Gastroesophageal sphincter (tissue), 4 donors: ENCODE measurements around the gene KCNH2. TPM values are rescaled to one million over a fixed set of nuclear protein-coding genes. Genes with fewer than 3 reads are reported as not detected.

Experiments
- ATAC-seq: fragments of 150-250 bp; one replicate; pipeline ENCODE4 v1.9.1; 2016; ENCODE audit warnings: mild to moderate bottlenecking, moderate library complexity
- H3K27ac ChIP-seq, 4 donors: fragments of 200-600 bp; sonication (generic) in 3 of 4; 1 replicate in 3 of 4; 2 replicates in 1 of 4; pipeline ENCODE4 v1.5.1; 2016 to 2019
- H3K27me3 ChIP-seq: fragments of 200-600 bp; sonication (generic); one replicate; pipeline ENCODE4 v1.5.1; 2019
- H3K36me3 ChIP-seq, 2 donors: fragments of 200-600 bp; sonication (generic); one replicate each; pipeline ENCODE4 v1.5.1; 2019; ENCODE audit warnings: control low read depth in 1 of 2
- H3K4me1 ChIP-seq, 3 donors: fragments of 200-600 bp; sonication (generic); 1 replicate in 2 of 3; 2 replicates in 1 of 3; pipeline ENCODE4 v1.5.1; 2016 to 2019; ENCODE audit warnings: control low read depth in 2 of 3
- H3K4me3 ChIP-seq, 2 donors: fragments of 200-600 bp; sonication (generic); one replicate each; pipeline ENCODE4 v1.5.1; 2019; ENCODE audit warnings: mild to moderate bottlenecking in 1 of 2, moderate library complexity in 1 of 2
- H3K9me3 ChIP-seq, 3 donors: fragments of 200-600 bp; sonication (generic); one replicate each; pipeline ENCODE4 v1.5.1; 2017 to 2019; ENCODE audit warnings: control low read depth in 2 of 3
- EP300 ChIP-seq: sonication (generic); formaldehyde crosslinking; IDR thresholded peaks from one replicate; pipeline ENCODE4 v1.6.1; 2017; ENCODE audit warnings: antibody characterized with exemption, mild to moderate bottlenecking
- POLR2A ChIP-seq, 2 donors: fragments of 450-650 bp; IDR thresholded peaks; one replicate each; pipeline ENCODE4 v1.6.1; 2017; ENCODE audit warnings: antibody characterized with exemption in 2 of 2, mild to moderate bottlenecking in 2 of 2, moderate library complexity in 1 of 2
- POLR2AphosphoS5 ChIP-seq: sonication (generic); formaldehyde crosslinking; IDR thresholded peaks from one replicate; pipeline ENCODE4 v1.6.1; 2017; ENCODE audit warnings: antibody characterized with exemption
- WGBS, 2 donors: methylation state at CpG; one replicate each; pipeline ENCODE4 v1.1.5; 2018; ENCODE audit warnings: low coverage in 1 of 2; 5-methylcytosine and 5-hydroxymethylcytosine counted together
- total RNA-seq, 4 donors: library from RNA; depleted of rRNA; stranded (reverse); fragments of >200 nt; gene quantifications; one replicate each; pipeline ENCODE4 v1.1.0, GENCODE V29; 2016
- TF ChIP-seq, protein P1 (sequence below), 4 experiments: fragments of 200-600 bp in 2 of 4; fragments of 450-650 bp in 2 of 4; sonication (generic) in 1 of 4; IDR thresholded peaks; one replicate each; pipeline ENCODE4 v1.5.1; 2017 to 2019; ENCODE audit warnings: antibody characterized with exemption in 4 of 4, mild to moderate bottlenecking in 2 of 4, moderate library complexity in 2 of 4

KCNH2 gene
- total RNA-seq, 4 donors from 2014 or later, result 26.6 to 63.8 (median 36.3) TPM

DNA sequence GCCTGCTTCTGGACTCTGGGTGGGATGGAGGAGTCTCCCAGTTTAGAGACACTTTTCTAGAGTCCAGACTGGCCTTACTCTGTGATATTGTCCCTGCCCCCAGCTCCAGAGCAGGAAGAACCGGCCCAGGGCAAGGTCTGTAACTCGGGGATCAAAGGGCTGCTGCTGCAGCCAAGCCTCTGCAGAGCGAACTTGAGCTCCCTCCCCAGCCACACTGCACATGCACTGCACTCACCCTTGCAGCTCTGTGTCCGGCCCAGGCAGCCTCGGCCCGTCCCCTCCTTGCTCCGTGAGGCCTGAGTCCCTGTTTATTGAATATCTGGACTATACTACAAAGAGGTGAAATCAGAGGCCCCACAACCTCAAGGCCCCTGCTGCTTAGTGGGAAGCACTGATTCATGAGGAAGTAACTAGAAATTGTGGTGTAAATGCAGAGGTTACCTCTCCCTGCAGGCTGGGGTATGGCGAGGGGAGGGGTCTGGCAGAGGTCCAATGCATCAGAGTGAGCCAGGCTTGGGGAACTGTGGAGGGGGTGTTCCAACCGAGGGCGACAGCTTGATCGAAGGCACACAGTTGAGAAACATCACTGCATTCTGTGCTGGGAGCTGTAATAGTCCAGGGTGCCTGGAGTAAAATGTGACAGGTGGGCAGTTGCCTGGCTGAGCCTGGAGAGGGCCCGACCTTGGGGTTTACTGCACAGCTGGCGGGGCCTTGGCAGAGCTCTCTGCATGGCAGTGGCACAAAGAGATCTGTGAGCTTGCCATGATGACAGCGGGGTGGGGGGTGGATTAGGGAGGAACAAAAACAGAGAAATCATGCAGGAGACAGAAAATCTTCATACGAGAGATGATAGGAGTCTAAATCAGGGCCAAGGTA lies 76.7 kb downstream of the KCNH2 start:
- Histone ChIP-seq H3K9me3 (no peaks in the 10 kb centered on the region), H3K4me3 (no peak overlapping the region), H3K36me3 (no peaks in the 10 kb centered on the region), H3K27ac (peak overlapping the region in 3 of 4 donors; percentile 12 to 62 (median 60)), H3K4me1 (peaks cover 0 to 45% (median 6%) of the 10 kb centered on the region in 3 donors), H3K27me3 (peaks cover 26% of the 10 kb centered on the region)
- 40 to 61% methylated on average over 1 to 9 of the region's 15 CpGs for WGBS, 2 donors
- no peak for TF ChIP-seq POLR2A (IDR thresholded peaks at IDR 0.05)
- TF ChIP-seq EP300, result no peak
- TF ChIP-seq, protein P1, sequence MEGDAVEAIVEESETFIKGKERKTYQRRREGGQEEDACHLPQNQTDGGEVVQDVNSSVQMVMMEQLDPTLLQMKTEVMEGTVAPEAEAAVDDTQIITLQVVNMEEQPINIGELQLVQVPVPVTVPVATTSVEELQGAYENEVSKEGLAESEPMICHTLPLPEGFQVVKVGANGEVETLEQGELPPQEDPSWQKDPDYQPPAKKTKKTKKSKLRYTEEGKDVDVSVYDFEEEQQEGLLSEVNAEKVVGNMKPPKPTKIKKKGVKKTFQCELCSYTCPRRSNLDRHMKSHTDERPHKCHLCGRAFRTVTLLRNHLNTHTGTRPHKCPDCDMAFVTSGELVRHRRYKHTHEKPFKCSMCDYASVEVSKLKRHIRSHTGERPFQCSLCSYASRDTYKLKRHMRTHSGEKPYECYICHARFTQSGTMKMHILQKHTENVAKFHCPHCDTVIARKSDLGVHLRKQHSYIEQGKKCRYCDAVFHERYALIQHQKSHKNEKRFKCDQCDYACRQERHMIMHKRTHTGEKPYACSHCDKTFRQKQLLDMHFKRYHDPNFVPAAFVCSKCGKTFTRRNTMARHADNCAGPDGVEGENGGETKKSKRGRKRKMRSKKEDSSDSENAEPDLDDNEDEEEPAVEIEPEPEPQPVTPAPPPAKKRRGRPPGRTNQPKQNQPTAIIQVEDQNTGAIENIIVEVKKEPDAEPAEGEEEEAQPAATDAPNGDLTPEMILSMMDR (IDR thresholded peaks at IDR 0.05), result no peak
- ATAC-seq, result no peak

GRCh38 chr7:150900675-150901074 lies 77.4 kb downstream of the KCNH2 start:
- Histone ChIP-seq H3K27ac (no peak overlapping the region), H3K9me3 (no peaks in the 10 kb centered on the region), H3K27me3 (peaks cover 33% of the 10 kb centered on the region), H3K4me1 (peaks cover 0 to 45% (median 6%) of the 10 kb centered on the region in 3 donors), H3K36me3 (no peaks in the 10 kb centered on the region), H3K4me3 (no peak overlapping the region)
- ATAC-seq, result no peak
- TF ChIP-seq POLR2A (IDR thresholded peaks at IDR 0.05) (no peak), POLR2AphosphoS5 (no peak), EP300 (no peak)
- TF ChIP-seq, protein P1 (IDR thresholded peaks at IDR 0.05), result no peak
- 88% methylated on average over 6 of the region's 8 CpGs; no CpG with 5 or more reads in 1 of the 2 donors for WGBS, 2 donors

- H3K27me3 ChIP-seq, result peaks cover 35% of the 10 kb centered on the region
- 17 to 76% methylated on average over 3 to 11 of the region's 22 CpGs for WGBS, 2 donors
- peaks cover 0 to 8% (median 0%) of the 10 kb centered on the region in 3 donors for H3K9me3 ChIP-seq
- TF ChIP-seq, protein P1 (IDR thresholded peaks at IDR 0.05), result peak; percentile 90 to 97 (median 96)
- no peak for TF ChIP-seq POLR2A (IDR thresholded peaks at IDR 0.05)
- no peak for TF ChIP-seq POLR2AphosphoS5
- no peak for TF ChIP-seq EP300
- H3K27ac ChIP-seq, result no peak overlapping the region
- H3K4me3 ChIP-seq, result no peak overlapping the region
- H3K4me1 ChIP-seq, result peaks cover 0 to 36% (median 2%) of the 10 kb centered on the region in 3 donors
- peak; percentile 82 for ATAC-seq
- H3K36me3 ChIP-seq, result no peaks in the 10 kb centered on the region
These were observed 79.6 kb downstream of the KCNH2 start for GRCh38 chr7:150898475-150899011.

DNA sequence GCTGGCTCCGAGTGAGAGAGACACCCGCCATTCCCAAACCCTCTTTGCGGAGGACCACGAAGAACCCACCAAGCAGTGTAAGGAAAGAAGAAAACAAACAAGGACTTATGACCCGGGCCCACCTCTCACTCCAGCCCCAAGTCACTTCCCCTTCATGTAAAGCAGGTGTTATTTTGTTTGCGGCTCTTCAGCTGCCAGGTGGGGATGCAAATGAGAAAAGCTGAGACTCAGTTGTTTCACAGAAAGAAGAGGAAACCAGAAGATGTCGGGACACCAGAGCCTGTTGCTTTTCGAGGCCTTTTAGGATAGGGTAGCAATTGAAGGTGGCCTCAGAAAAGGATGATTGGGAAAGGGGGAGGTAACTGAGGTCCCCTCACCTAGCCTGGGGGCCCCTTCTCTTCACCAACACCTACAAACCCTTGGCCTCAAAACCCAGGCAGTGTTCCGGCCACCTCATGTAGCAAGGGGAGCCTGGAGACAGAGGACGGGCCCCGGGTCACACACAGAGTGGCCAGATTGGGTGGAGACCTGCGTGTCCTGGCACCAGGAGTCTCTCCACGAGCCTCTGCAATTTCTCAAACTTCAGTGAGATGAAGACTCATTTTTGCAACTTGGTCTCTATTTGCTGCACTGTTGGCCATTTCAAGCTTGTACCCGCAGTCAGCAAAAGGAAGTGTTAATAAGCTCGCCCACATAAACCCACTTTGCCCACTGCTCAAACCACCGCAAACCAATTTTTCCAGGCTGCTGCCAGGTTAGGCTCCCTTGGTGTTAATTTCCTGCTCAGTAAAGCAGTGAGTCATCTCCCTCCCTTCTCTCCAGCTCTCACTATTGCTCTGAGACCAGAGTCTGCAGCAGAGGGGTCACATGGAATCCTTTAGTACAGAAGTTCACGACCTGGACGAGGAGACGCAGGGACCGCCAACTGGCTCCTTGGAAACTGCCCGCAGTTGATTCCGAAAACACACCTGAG lies 80.3 kb downstream of the KCNH2 start:
- peaks cover 0 to 30% (median 0%) of the 10 kb centered on the region in 3 donors for H3K4me1 ChIP-seq
- H3K27ac ChIP-seq, result no peak overlapping the region
- no peak for ATAC-seq
- H3K36me3 ChIP-seq, result no peaks in the 10 kb centered on the region
- 35 to 81% methylated on average over 5 of the region's 22 CpGs for WGBS, 2 donors
- TF ChIP-seq POLR2AphosphoS5 (no peak), EP300 (no peak), POLR2A (IDR thresholded peaks at IDR 0.05) (no peak)
- TF ChIP-seq, protein P1 (IDR thresholded peaks at IDR 0.05), result no peak
- H3K27me3 ChIP-seq, result peaks cover 35% of the 10 kb centered on the region
- H3K9me3 ChIP-seq, result peaks cover 0 to 16% (median 0%) of the 10 kb centered on the region in 3 donors
- no peak overlapping the region for H3K4me3 ChIP-seq
